ENCODE data around the gene AFP. TPM values are rescaled to one million over a fixed set of nuclear protein-coding genes. Genes with fewer than 3 reads are reported as not detected.

The AFP gene
- total and polyA plus RNA-seq, 2 of the 8 experiments (the other 6 are each of a cell fraction or from before 2014, with no cell fraction given) = 6.1 to 10.4 TPM

DNA sequence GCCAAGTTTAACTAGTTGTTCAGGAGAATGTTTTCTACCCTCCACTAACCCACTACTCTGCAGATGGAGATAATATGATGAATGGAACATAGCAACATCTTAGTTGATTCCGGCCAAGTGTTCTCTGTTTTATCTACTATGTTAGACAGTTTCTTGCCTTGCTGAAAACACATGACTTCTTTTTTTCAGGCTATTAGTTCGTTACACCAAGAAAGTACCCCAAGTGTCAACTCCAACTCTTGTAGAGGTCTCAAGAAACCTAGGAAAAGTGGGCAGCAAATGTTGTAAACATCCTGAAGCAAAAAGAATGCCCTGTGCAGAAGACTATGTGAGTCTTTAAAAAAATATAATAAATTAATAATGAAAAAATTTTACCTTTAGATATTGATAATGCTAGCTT, 18.7 kb upstream of the AFP start:
- Histone ChIP-seq H3K14ac (ENCODE audit: insufficient read length) (no peak overlapping the region), H3K36me3 (ENCODE audit: control insufficient read depth in 2 of 4, insufficient read depth in 4 of 4, low read length in 3 of 4) (no peaks in the 10 kb centered on the region), H3K56ac (replicated peaks; ENCODE audit: insufficient read length, low read depth, low read length) (no peak overlapping the region), H3K23me2 (ENCODE audit: low read depth, low read length) (no peaks in the 10 kb centered on the region), H2BK12ac (ENCODE audit: low read depth, low read length) (no peak overlapping the region), H3K4me2 (ENCODE audit: insufficient read depth in 1 of 2, low read depth in 2 of 2, low read length in 2 of 2) (no peak overlapping the region), H2BK20ac (ENCODE audit: low read length) (no peak overlapping the region), H3K27ac (ENCODE audit: low read depth, low read length) (no peak overlapping the region), H3K18ac (ENCODE audit: extremely low read depth, low read length) (no peak overlapping the region), H2BK120ac (replicated peaks; ENCODE audit: low read depth, low read length) (no peak overlapping the region), H3K27me3 (replicated peaks in 1 of 4; ENCODE audit: control insufficient read depth in 3 of 4, extremely low read depth in 1 of 4, insufficient read depth in 3 of 4, low read length in 3 of 4) (no peaks in the 10 kb centered on the region), H2BK15ac (ENCODE audit: low read length) (no peak overlapping the region), H3K4me3 (ENCODE audit: extremely low read depth in 1 of 4, insufficient read depth in 2 of 4, low read depth in 3 of 4, low read length in 4 of 4) (no peak overlapping the region), H4K91ac (replicated peaks; ENCODE audit: insufficient read length, low read length) (no peak overlapping the region), H3K79me2 (ENCODE audit: control insufficient read depth in 1 of 2, insufficient read depth in 2 of 2, low read length in 2 of 2) (no peaks in the 10 kb centered on the region), H2BK5ac (ENCODE audit: low read depth, low read length) (no peak overlapping the region), H3K4ac (replicated peaks; ENCODE audit: insufficient read length, low read depth, low read length) (no peak overlapping the region), H4K20me1 (replicated peaks in 1 of 2; ENCODE audit: control insufficient read depth in 1 of 2, insufficient read depth in 2 of 2, low read length in 2 of 2) (no peaks in the 10 kb centered on the region), H3K79me1 (ENCODE audit: low read depth, low read length) (no peaks in the 10 kb centered on the region), H2AK5ac (ENCODE audit: low read depth, low read length) (no peak overlapping the region), H4K8ac (ENCODE audit: extremely low read depth, insufficient read depth, low read length) (no peak overlapping the region), H4K5ac (ENCODE audit: insufficient read length, low read depth, low read length) (no peak overlapping the region), H3K9me3 (ENCODE audit: insufficient read depth in 2 of 2, low read depth in 1 of 2, low read length in 1 of 2) (no peaks in the 10 kb centered on the region), H3K23ac (ENCODE audit: insufficient read length) (no peak overlapping the region), H3K4me1 (replicated peaks in 1 of 4; ENCODE audit: control insufficient read depth in 3 of 4, insufficient read depth in 4 of 4, low read length in 3 of 4) (peaks cover 0 to 4% (median 0%) of the 10 kb centered on the region in 4 experiments; a peak in 3 of 7 replicates), H3K9ac (replicated peaks in 1 of 4; ENCODE audit: extremely low read depth in 1 of 4, low read depth in 3 of 4, low read length in 3 of 4) (no peak overlapping the region), H2AFZ (ENCODE audit: low read length) (no peak overlapping the region)
- ChIA-PET CTCF (ENCODE audit: partially characterized antibody) (interaction anchor here (1.9 to 2.0 kb wide), 3 partner anchors 11 to 29 kb away, joined by 5 to 9 read pairs (median 6); no protein-coding TSS in a partner anchor), POLR2A (ENCODE audit: partially characterized antibody) (no interaction called here)
- 95% methylated on average over 2 of the region's 2 CpGs; no CpG with 5 or more reads in 1 of the 2 experiments for WGBS, 2 experiments (ENCODE audit: extremely low coverage in 1 of 2, insufficient coverage in 1 of 2, insufficient read length in 1 of 2, insufficient replicate concordance in 2 of 2, low coverage in 1 of 2, low lambda C conversion rate in 2 of 2, missing lambda C conversion rate in 1 of 2)
- no peak for TF ChIP-seq YY1 (IDR thresholded peaks at IDR 0.05; ENCODE audit: low read depth, low read length)
- TF ChIP-seq, protein P1, sequence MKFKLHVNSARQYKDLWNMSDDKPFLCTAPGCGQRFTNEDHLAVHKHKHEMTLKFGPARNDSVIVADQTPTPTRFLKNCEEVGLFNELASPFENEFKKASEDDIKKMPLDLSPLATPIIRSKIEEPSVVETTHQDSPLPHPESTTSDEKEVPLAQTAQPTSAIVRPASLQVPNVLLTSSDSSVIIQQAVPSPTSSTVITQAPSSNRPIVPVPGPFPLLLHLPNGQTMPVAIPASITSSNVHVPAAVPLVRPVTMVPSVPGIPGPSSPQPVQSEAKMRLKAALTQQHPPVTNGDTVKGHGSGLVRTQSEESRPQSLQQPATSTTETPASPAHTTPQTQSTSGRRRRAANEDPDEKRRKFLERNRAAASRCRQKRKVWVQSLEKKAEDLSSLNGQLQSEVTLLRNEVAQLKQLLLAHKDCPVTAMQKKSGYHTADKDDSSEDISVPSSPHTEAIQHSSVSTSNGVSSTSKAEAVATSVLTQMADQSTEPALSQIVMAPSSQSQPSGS (IDR thresholded peaks at IDR 0.05; ENCODE audit: low read length) = no peak
- TF ChIP-seq RNF2 (IDR thresholded peaks at IDR 0.05; ENCODE audit: borderline replicate concordance, low read depth, low read length, missing control alignments, poor library complexity, severe bottlenecking) = no peak
- no peak for TF ChIP-seq JUND (IDR thresholded peaks at IDR 0.05; ENCODE audit: low read length)
- no peak for TF ChIP-seq GABPA (IDR thresholded peaks at IDR 0.05; ENCODE audit: borderline replicate concordance, insufficient read depth, low read length)
- TF ChIP-seq SAP30 (IDR thresholded peaks at IDR 0.05; ENCODE audit: insufficient read depth, insufficient replicate concordance, low read length) = no peak
- no peak for DNase-seq (ENCODE audit: low read depth in 1 of 2, low spot score in 2 of 2)
- FAIRE-seq = no peak
